Esophagus muscularis mucosa (tissue), 4 donors: ENCODE results near the gene DIP2C. TPM values are rescaled to one million over a fixed set of nuclear protein-coding genes. Genes with fewer than 3 reads are reported as not detected.

Experiments
- DNase-seq: peaks from one replicate; pipeline ENCODE4 v3.0.0-alpha.2; 2017; ENCODE audit errors: extremely low spot score
- H3K27ac ChIP-seq, 4 donors: fragments of 200-600 bp; sonication (generic); replicated peaks in 1 of 4; 1 replicate in 3 of 4; 2 replicates in 1 of 4; pipeline ENCODE4 v1.5.1; 2016 to 2019; ENCODE audit warnings: mild to moderate bottlenecking in 1 of 4
- H3K27me3 ChIP-seq, 4 donors: fragments of 200-600 bp; sonication (generic); one replicate each; pipeline versions ENCODE4 v1.5.1 to v1.6.0; 2016 to 2019
- H3K36me3 ChIP-seq, 4 donors: fragments of 200-600 bp; sonication (generic); one replicate each; pipeline ENCODE4 v1.5.1; 2016 to 2019
- H3K4me1 ChIP-seq, 4 donors: fragments of 200-600 bp; sonication (generic); one replicate each; pipeline ENCODE4 v1.5.1; 2016 to 2019
- H3K4me3 ChIP-seq, 4 donors: fragments of 200-600 bp; sonication (generic); 1 replicate in 2 of 4; 2 replicates in 2 of 4; pipeline ENCODE4 v1.5.1; 2016 to 2019; ENCODE audit warnings: mild to moderate bottlenecking in 4 of 4, moderate library complexity in 1 of 4
- H3K9me3 ChIP-seq, 4 donors: fragments of 200-600 bp; sonication (generic); 1 replicate in 3 of 4; 2 replicates in 1 of 4; pipeline ENCODE4 v1.5.1; 2016 to 2019
- EP300 ChIP-seq: sonication (generic); formaldehyde crosslinking; IDR thresholded peaks from one replicate; pipeline ENCODE4 v1.6.1; 2017; ENCODE audit warnings: antibody characterized with exemption
- POLR2A ChIP-seq: fragments of 450-650 bp; IDR thresholded peaks from one replicate; pipeline ENCODE4 v1.6.1; 2017; ENCODE audit warnings: antibody characterized with exemption, moderate library complexity, mild to moderate bottlenecking, low read depth
- POLR2AphosphoS5 ChIP-seq, 2 donors: sonication (generic); formaldehyde crosslinking; IDR thresholded peaks; one replicate each; pipeline ENCODE4 v1.6.1; 2017; ENCODE audit warnings: antibody characterized with exemption in 2 of 2
- WGBS: methylation state at CpG from one replicate; pipeline ENCODE4 v1.1.5; 2018; 5-methylcytosine and 5-hydroxymethylcytosine counted together
- intact Hi-C: fragments of 100-400 bp; cut with DNase I; formaldehyde crosslinking; loops from one replicate; pipeline ENCODE4 v1.15.1; 2023
- total RNA-seq, 4 donors: library from RNA; depleted of rRNA; stranded (reverse); fragments of >200 nt; gene quantifications; one replicate each; pipeline versions ENCODE4 v1.1.0 to v1.2.1, GENCODE V29; 2016
- TF ChIP-seq, protein P1 (sequence below), 3 experiments: fragments of 200-600 bp in 2 of 3; fragments of 450-650 bp in 1 of 3; sonication (generic) in 2 of 3; IDR thresholded peaks; one replicate each; pipeline ENCODE4 v1.5.1; 2017 to 2019; ENCODE audit warnings: antibody characterized with exemption in 3 of 3, mild to moderate bottlenecking in 2 of 3, moderate library complexity in 1 of 3

DIP2C gene
- total RNA-seq, 4 donors from 2014 or later: 38.6 to 66.4 (median 55.7) TPM

DNA sequence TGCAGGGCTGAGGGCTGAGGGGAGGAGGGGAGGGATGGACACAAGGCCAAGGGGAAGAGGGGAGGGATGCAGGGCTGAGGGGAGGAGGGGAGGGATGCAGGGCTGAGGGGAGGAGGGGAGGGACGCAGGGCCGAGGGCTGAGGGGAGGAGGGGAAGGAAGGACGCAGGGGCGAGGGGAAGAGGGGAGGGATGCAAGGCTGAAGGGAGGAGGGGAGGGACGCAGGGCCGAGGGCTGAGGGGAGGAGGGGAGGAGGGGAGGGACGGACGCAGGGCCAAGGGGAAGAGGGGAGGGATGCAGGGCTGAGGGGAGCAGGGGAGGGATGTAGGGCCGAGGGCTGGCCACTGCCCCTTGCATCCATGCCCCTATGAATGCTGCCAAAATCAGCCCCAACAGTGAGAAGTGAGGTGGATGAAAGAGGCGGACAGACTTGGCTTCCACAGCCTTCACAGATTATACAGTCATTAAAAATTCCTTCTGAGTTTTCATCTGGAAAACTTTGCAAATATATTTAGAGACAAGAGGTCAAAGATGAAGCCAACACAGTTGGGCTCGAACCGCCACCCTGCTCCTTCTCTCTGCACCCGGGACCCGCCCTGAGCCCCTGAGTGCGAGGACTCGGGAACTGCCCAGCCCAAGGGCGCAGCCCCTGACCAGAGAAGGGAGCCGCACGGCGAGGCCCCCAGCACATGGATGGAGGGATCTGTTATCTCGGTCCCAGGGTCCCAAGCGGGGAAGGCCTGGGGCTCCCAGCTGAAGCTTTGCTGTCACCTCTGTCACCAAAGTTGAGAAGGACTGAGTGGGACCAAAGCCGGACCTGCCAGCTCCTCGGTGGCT is 65.8 kb downstream of the DIP2C start:
- Histone ChIP-seq H3K36me3 (no peaks in the 10 kb centered on the region), H3K4me3 (no peak overlapping the region), H3K27ac (peak overlapping the region; percentile 80 to 93 (median 88)), H3K27me3 (no peaks in the 10 kb centered on the region), H3K9me3 (no peaks in the 10 kb centered on the region), H3K4me1 (peaks cover 58 to 97% (median 79%) of the 10 kb centered on the region in 4 donors)
- WGBS: 41% methylated on average over 21 of the region's 24 CpGs
- no peak for DNase-seq
- no peak for TF ChIP-seq POLR2A
- intact Hi-C loops: loop anchor here (10.0 kb wide), 1 partner anchor 61 kb away; the partner anchor contains the start of gene DIP2C

DNA sequence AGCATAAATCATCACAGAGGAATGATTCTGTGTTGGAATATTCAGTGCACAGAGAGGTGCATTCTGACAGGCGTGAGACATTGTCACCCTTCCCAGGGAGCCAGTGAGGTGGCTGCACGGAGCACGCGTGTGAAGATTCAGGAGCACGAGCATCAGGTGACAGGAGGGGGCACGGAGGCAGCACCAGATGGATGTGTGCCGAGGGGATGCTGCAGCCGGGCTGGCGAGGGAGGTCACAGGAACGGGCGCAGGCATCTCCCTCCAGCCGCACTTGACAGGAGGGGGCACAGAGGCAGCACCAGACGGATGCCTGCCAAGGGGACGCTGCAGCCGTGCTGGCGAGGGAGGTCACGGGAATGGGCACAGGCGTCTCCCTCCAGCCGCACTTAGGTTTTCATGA is 66.5 kb downstream of the DIP2C start:
- Histone ChIP-seq H3K27ac (peak overlapping the region; percentile 80 to 93 (median 88)), H3K9me3 (no peaks in the 10 kb centered on the region), H3K27me3 (no peaks in the 10 kb centered on the region), H3K4me1 (peaks cover 60 to 97% (median 82%) of the 10 kb centered on the region in 4 donors), H3K36me3 (no peaks in the 10 kb centered on the region), H3K4me3 (no peak overlapping the region)
- intact Hi-C loops: loop anchor here (10.0 kb wide), 1 partner anchor 62 kb away; the partner anchor contains the start of gene DIP2C
- DNase-seq: no peak
- WGBS: 75% methylated on average over 19 of the region's 19 CpGs
- TF ChIP-seq POLR2AphosphoS5 (IDR thresholded peaks at IDR 0.05) (no peak), POLR2A (no peak)
- TF ChIP-seq, protein P1, sequence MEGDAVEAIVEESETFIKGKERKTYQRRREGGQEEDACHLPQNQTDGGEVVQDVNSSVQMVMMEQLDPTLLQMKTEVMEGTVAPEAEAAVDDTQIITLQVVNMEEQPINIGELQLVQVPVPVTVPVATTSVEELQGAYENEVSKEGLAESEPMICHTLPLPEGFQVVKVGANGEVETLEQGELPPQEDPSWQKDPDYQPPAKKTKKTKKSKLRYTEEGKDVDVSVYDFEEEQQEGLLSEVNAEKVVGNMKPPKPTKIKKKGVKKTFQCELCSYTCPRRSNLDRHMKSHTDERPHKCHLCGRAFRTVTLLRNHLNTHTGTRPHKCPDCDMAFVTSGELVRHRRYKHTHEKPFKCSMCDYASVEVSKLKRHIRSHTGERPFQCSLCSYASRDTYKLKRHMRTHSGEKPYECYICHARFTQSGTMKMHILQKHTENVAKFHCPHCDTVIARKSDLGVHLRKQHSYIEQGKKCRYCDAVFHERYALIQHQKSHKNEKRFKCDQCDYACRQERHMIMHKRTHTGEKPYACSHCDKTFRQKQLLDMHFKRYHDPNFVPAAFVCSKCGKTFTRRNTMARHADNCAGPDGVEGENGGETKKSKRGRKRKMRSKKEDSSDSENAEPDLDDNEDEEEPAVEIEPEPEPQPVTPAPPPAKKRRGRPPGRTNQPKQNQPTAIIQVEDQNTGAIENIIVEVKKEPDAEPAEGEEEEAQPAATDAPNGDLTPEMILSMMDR (IDR thresholded peaks at IDR 0.05): no peak

DNA sequence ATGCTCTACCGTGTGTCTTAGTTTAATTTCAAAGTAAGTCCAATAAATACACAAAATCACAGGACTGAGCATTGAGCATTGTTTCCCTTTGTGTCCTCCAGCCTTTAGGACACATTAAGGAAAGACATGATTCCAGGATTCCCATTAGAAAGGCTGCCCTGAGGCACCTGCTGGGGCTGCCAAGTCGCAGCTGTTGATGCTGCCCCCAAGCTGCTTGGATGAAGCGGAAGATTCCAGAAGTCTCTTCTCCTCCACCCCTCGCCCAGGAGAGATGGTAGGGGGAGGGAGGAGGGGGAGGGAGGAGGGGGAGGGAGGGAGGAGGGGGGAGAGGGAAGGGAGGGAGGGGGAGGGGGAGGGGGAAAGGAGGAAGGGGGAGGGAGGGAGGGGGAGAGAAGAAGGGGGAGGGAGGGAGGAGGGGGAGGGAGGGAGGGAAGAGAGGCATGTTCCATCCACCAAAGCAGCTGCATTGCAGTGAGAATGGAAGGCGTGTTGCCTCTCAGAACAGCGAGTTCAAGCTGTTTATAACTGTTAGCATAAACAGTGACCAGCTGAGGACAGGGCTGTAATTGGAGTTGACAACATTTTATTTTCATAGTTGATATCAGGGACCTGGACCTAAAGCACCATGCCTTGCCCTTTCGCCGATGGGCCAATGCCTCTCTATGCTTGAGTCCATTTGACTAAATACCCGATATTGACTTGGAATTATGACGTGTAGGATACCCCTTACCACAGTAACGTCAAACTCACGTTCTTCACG is 67.3 kb downstream of the DIP2C start:
- Histone ChIP-seq H3K36me3 (no peaks in the 10 kb centered on the region), H3K9me3 (no peaks in the 10 kb centered on the region), H3K27ac (peak overlapping the region; percentile 80 to 93 (median 88)), H3K4me1 (peaks cover 67 to 97% (median 90%) of the 10 kb centered on the region in 4 donors), H3K4me3 (no peak overlapping the region), H3K27me3 (no peaks in the 10 kb centered on the region)
- no peak for DNase-seq
- intact Hi-C loops: loop anchor here (10.0 kb wide), 1 partner anchor 63 kb away; the partner anchor contains the start of gene DIP2C
- 72% methylated on average over 11 of the region's 13 CpGs for WGBS
- peak in 1 of 2 donors; percentile 30 for TF ChIP-seq POLR2AphosphoS5 (IDR thresholded peaks at IDR 0.05)
- no peak for TF ChIP-seq EP300

DNA sequence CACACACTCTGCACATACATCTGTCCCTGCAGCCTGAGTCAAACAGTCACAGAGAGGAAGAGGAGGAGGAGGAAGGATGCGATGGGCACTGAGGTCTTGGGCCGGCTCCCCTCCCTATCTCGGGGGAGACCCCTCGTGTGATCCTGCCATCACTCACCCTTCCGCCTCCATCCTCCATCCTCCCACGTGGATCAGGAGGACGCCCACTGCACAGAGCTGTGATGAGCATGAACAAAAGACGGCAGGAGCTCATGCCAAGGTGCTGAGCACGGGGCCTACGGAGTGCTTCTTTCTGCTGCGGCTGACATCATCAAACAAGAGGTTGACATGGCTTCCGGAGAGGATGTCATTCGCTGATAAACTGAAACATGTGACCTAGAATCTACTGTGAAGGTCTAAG is 68.0 kb downstream of the DIP2C start:
- no peaks in the 10 kb centered on the region for H3K27me3 ChIP-seq
- TF ChIP-seq, protein P1 (IDR thresholded peaks at IDR 0.05): no peak
- no peak for TF ChIP-seq POLR2AphosphoS5 (IDR thresholded peaks at IDR 0.05)
- no peak for TF ChIP-seq EP300
- no peak for TF ChIP-seq POLR2A
- no peak for DNase-seq
- H3K27ac ChIP-seq: peak overlapping the region in 3 of 4 donors; percentile 80 to 93 (median 90)
- H3K4me1 ChIP-seq: peaks cover 63 to 97% (median 90%) of the 10 kb centered on the region in 4 donors
- H3K9me3 ChIP-seq: no peaks in the 10 kb centered on the region
- WGBS: 83% methylated on average over 12 of the region's 13 CpGs
- intact Hi-C loops: loop anchor here (10.0 kb wide), 1 partner anchor 63 kb away; the partner anchor contains the start of gene DIP2C
- no peak overlapping the region for H3K4me3 ChIP-seq
- H3K36me3 ChIP-seq: no peaks in the 10 kb centered on the region

DNA sequence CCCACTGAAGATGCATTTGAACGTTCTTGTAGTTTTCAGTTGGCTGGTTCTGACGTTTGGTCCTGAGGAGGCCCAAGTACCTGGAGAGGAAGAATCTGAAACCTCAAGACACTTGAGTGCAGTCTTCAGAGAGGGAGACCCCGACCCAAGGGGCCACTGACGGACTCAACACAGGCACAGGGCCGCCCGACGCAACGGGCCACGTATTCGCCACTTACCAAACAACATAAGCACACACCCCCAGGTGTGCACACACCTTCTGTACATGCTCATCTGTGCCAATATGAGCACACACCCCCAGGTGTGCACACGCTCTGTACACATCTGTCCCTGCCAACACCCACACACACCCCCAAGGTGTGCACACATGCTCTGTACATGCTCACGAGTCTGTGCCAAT is 68.5 kb downstream of the DIP2C start:
- H3K9me3 ChIP-seq: no peaks in the 10 kb centered on the region
- peak overlapping the region in 3 of 4 donors; percentile 80 to 93 (median 90) for H3K27ac ChIP-seq
- H3K27me3 ChIP-seq: no peaks in the 10 kb centered on the region
- 91% methylated on average over 12 of the region's 12 CpGs for WGBS
- DNase-seq: no peak
- intact Hi-C loops: loop anchor here (10.0 kb wide), 1 partner anchor 64 kb away; the partner anchor contains the start of gene DIP2C
- H3K4me1 ChIP-seq: peaks cover 57 to 97% (median 89%) of the 10 kb centered on the region in 4 donors
- H3K4me3 ChIP-seq: no peak overlapping the region
- TF ChIP-seq, protein P1 (IDR thresholded peaks at IDR 0.05): no peak
- TF ChIP-seq POLR2AphosphoS5 (IDR thresholded peaks at IDR 0.05) (no peak), POLR2A (no peak), EP300 (no peak)
- no peaks in the 10 kb centered on the region for H3K36me3 ChIP-seq
